Hepatocyte (in vitro differentiated cells): ENCODE measurements around the gene ALDH5A1. TPM values are rescaled to one million over a fixed set of nuclear protein-coding genes. Genes with fewer than 3 reads are reported as not detected.
A peak's percentile ranks its signal among the peaks of the same experiment; 100 is the strongest.

Experiments
- DNase-seq: peaks from one replicate; pipeline ENCODE4 v3.0.0-alpha.2; 2016; ENCODE audit warnings: low spot score
- H2AFZ ChIP-seq: fragments of 200-600 bp; sonication (generic); 2 replicates; pipeline ENCODE4 v1.6.0; 2016; ENCODE audit warnings: antibody characterized with exemption, mild to moderate bottlenecking
- H3K27ac ChIP-seq: fragments of 200-600 bp; sonication (generic); 2 replicates; pipeline ENCODE4 v1.5.1; 2016; ENCODE audit warnings: mild to moderate bottlenecking
- H3K27me3 ChIP-seq: fragments of 200-600 bp; sonication (generic); 2 replicates; pipeline ENCODE4 v1.6.1; 2016
- H3K36me3 ChIP-seq: fragments of 200-600 bp; sonication (generic); replicated peaks from 2 replicates; pipeline ENCODE4 v1.5.1; 2016; ENCODE audit warnings: low read depth; ENCODE audit not compliant: insufficient read depth
- H3K4me1 ChIP-seq: fragments of 200-600 bp; sonication (generic); 2 replicates; pipeline ENCODE4 v1.5.1; 2016; ENCODE audit warnings: mild to moderate bottlenecking, moderate library complexity; ENCODE audit not compliant: insufficient read depth
- H3K4me2 ChIP-seq: fragments of 200-600 bp; sonication (generic); 2 replicates; pipeline ENCODE4 v1.6.0; 2016
- H3K4me3 ChIP-seq: fragments of 200-600 bp; sonication (generic); 2 replicates; pipeline ENCODE4 v1.5.1; 2016; ENCODE audit warnings: mild to moderate bottlenecking
- H3K79me2 ChIP-seq: fragments of 200-600 bp; sonication (generic); 2 replicates; pipeline ENCODE4 v1.6.0; 2017; ENCODE audit warnings: mild to moderate bottlenecking
- H3K9me2 ChIP-seq: fragments of 200-600 bp; sonication (generic); replicated peaks from 2 replicates; pipeline ENCODE4 v1.6.0; 2017; ENCODE audit warnings: mild to moderate bottlenecking; ENCODE audit not compliant: insufficient read depth
- H3K9me3 ChIP-seq: fragments of 200-600 bp; sonication (generic); 2 replicates; pipeline ENCODE4 v1.5.1; 2016; ENCODE audit warnings: low read depth, mild to moderate bottlenecking
- H4K20me1 ChIP-seq: fragments of 200-600 bp; sonication (generic); 2 replicates; pipeline ENCODE4 v1.6.0; 2016; ENCODE audit warnings: mild to moderate bottlenecking; ENCODE audit not compliant: insufficient read depth, poor library complexity, severe bottlenecking
- EZH2 ChIP-seq: fragments of 200-600 bp; sonication (generic); IDR thresholded peaks from 2 replicates; pipeline ENCODE4 v1.6.1; 2016; ENCODE audit warnings: antibody characterized with exemption, mild to moderate bottlenecking, borderline replicate concordance
- EZH2phosphoT487 ChIP-seq: fragments of 200-600 bp; sonication (generic); IDR thresholded peaks from one replicate; pipeline ENCODE4 v1.6.1; 2018; ENCODE audit warnings: antibody characterized with exemption, mild to moderate bottlenecking, low read depth, moderate library complexity; ENCODE audit not compliant: unreplicated experiment, severe bottlenecking
- WGBS: methylation state at CpG from one replicate; pipeline ENCODE4 v1.1.6; 2016; ENCODE audit warnings: low lambda C conversion rate; ENCODE audit errors: missing lambda C conversion rate; 5-methylcytosine and 5-hydroxymethylcytosine counted together
- polyA plus RNA-seq: library from polyadenylated mRNA; unstranded; fragments of >200 nt; fragmentation: Nextera tagmentation; extraction: Ambion mirVana; gene quantifications from 2 replicates; pipeline ENCODE4 v1.2.1, GENCODE V29; 2016
- total RNA-seq: library from RNA; depleted of rRNA; stranded (reverse); fragments of >200 nt; gene quantifications from 2 replicates; pipeline ENCODE4 v1.2.3, GENCODE V29; 2014
- TF ChIP-seq, protein P1 (sequence below): fragments of 200-600 bp; sonication (generic); IDR thresholded peaks from 2 replicates; pipeline ENCODE4 v1.5.1; 2016; ENCODE audit warnings: antibody characterized with exemption, mild to moderate bottlenecking; ENCODE audit not compliant: poor library complexity

Gene ALDH5A1
- total and polyA plus RNA-seq, 2 experiments from 2014 or later: 12.3 to 16.8 TPM

DNA sequence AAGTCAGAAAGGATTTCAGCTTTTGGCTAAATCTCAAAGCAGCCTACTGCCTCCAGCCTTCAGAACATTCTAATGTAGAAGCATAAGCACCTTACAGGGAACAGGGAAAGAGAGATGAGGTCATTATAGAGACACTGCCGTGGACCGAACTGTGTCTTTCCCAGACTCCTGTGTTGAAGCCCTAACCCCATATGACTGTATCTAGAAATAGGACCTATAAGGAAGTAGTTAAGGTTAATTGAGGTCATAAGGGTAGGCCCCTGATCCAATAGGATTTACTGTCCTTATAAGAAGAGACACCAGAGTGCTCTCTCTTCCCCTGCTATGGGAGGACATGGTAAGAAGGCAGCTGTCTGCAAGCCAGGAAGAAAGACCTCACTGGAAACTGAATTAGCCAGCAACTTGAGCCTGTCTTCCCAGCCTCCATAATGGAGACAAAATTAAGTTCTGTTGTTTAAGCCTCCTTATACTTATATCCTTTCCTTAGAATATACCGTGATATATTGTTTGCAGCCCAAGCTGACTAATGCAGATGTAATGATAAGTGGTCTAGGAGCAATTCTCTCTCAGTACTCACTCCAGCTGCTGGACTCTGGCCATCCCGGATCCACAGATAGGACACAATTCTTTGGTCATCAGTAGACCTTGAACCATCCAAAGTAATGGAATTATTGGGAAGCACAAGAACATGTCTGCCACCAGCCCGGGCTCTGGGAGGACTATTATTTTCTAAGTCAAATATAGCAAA lies 71.4 kb downstream of the ALDH5A1 start:
- no peaks in the 10 kb centered on the region for H3K36me3 ChIP-seq
- no peaks in the 10 kb centered on the region for H3K79me2 ChIP-seq
- H2AFZ ChIP-seq: no peak overlapping the region
- no peaks in the 10 kb centered on the region for H3K9me2 ChIP-seq
- no peak overlapping the region for H3K27ac ChIP-seq
- DNase-seq: peak; percentile 19
- H3K27me3 ChIP-seq: no peaks in the 10 kb centered on the region
- H3K4me1 ChIP-seq: no peaks in the 10 kb centered on the region
- no peaks in the 10 kb centered on the region for H4K20me1 ChIP-seq
- H3K9me3 ChIP-seq: no peaks in the 10 kb centered on the region
- H3K4me3 ChIP-seq: no peak overlapping the region
- no peak for TF ChIP-seq EZH2
- TF ChIP-seq, protein P1, sequence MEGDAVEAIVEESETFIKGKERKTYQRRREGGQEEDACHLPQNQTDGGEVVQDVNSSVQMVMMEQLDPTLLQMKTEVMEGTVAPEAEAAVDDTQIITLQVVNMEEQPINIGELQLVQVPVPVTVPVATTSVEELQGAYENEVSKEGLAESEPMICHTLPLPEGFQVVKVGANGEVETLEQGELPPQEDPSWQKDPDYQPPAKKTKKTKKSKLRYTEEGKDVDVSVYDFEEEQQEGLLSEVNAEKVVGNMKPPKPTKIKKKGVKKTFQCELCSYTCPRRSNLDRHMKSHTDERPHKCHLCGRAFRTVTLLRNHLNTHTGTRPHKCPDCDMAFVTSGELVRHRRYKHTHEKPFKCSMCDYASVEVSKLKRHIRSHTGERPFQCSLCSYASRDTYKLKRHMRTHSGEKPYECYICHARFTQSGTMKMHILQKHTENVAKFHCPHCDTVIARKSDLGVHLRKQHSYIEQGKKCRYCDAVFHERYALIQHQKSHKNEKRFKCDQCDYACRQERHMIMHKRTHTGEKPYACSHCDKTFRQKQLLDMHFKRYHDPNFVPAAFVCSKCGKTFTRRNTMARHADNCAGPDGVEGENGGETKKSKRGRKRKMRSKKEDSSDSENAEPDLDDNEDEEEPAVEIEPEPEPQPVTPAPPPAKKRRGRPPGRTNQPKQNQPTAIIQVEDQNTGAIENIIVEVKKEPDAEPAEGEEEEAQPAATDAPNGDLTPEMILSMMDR: no peak
- TF ChIP-seq EZH2phosphoT487: no peak
- H3K4me2 ChIP-seq: no peak overlapping the region
- WGBS: 78% methylated on average over 5 of the region's 5 CpGs

DNA sequence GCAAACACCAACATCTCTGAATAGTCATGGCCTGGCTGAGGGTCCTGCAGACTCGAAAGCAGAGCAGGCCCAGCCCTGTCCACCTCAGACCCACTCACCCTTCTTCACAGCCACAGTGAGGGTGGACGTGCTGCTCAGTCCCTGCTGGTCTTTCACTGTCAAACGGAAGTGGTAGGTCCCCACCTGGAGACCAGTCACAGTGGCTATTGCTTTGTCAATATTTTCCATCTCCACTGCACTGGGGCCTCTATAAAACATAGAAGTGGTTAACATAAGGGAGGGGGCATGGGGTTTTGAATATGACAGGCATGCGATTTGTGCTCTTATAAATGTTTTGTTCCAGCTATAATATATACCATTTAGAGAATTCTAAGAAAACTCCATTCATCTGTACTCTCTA lies 73.9 kb downstream of the ALDH5A1 start:
- Histone ChIP-seq H3K4me3 (no peak overlapping the region), H3K36me3 (no peaks in the 10 kb centered on the region), H3K9me2 (no peaks in the 10 kb centered on the region), H3K4me1 (no peaks in the 10 kb centered on the region), H3K27me3 (no peaks in the 10 kb centered on the region), H4K20me1 (no peaks in the 10 kb centered on the region), H3K9me3 (no peaks in the 10 kb centered on the region), H2AFZ (no peak overlapping the region), H3K27ac (no peak overlapping the region), H3K79me2 (no peaks in the 10 kb centered on the region), H3K4me2 (no peak overlapping the region)
- 74% methylated on average over 4 of the region's 4 CpGs for WGBS
- no peak for DNase-seq
- TF ChIP-seq EZH2phosphoT487: no peak
- TF ChIP-seq, protein P1: no peak
- TF ChIP-seq EZH2: no peak

DNA sequence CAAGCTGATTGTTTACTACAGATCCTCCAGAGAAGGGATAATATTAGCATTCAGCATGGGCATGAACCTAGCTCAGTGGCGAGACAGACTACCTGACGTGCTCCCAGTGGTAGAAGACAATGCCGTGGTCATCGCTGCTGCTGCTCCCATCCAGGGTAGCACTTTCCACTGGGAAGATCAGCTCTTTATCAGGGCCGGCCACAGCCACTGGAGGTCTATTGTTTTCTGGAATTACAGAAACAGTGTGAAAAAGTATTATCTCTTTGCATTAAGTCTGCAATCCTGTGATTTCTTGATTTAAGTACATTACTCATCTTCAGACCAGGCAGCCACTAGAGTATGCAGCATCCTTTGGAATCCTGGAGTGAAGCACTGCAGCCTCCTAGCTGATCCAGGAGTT lies 75.0 kb downstream of the ALDH5A1 start:
- Histone ChIP-seq H3K4me1 (no peaks in the 10 kb centered on the region), H3K4me3 (no peak overlapping the region), H3K27ac (no peak overlapping the region), H3K79me2 (no peaks in the 10 kb centered on the region), H3K9me3 (no peaks in the 10 kb centered on the region), H3K36me3 (no peaks in the 10 kb centered on the region), H4K20me1 (no peaks in the 10 kb centered on the region), H3K27me3 (no peaks in the 10 kb centered on the region), H2AFZ (no peak overlapping the region), H3K4me2 (no peak overlapping the region), H3K9me2 (no peaks in the 10 kb centered on the region)
- TF ChIP-seq, protein P1: no peak
- TF ChIP-seq EZH2: no peak
- no peak for DNase-seq
- 82% methylated on average over 5 of the region's 5 CpGs for WGBS
